NOMO-1 treated with DMSO at 0.1 percent for 48 hours (cell line): ENCODE data around the gene IL15.

Source experiments
- DNase-seq: peaks from one replicate; lab custom pipeline; 2025; ENCODE audit not compliant: unreplicated experiment; lab: John Stamatoyannopoulos, UW

IL15 gene

DNA sequence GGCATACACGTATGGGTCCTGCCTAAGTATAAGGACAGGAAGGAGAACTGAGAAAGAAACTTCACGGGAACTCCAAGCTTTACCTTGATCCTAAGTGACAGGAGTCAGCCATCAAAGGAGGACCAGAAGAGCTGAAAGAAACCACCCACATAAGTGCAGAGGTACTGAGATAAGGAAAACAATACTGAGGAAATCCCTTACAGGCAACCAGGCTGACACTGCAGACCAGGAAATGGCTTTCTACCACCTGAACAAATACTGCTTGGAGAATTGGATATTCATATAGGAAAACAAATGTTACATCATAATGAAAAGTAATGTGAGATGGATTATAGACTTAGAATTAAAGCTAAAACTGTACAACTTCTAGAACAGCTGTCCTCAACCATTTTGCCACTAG is 127.0 kb downstream of the IL15 start:
- no peak for DNase-seq

DNA sequence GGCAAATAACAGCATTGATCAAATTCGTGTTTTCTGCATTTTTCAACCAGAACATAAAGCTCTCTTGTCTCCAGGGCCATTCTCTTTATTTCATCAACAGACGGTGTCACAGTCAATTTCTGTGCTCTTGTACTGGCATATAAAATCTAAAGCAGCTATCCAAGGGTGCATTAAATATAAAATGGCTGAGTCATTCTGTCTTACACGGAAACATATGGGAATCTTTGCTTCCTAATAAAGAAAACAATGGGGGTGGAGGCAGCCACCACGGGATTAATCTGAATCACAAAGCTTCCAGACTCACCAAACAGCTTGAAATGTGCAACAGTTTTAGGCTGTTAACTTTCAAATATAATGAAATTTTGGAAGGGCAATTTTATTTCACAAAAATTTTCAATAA is 132.6 kb downstream of the IL15 start:
- no peak for DNase-seq

DNA sequence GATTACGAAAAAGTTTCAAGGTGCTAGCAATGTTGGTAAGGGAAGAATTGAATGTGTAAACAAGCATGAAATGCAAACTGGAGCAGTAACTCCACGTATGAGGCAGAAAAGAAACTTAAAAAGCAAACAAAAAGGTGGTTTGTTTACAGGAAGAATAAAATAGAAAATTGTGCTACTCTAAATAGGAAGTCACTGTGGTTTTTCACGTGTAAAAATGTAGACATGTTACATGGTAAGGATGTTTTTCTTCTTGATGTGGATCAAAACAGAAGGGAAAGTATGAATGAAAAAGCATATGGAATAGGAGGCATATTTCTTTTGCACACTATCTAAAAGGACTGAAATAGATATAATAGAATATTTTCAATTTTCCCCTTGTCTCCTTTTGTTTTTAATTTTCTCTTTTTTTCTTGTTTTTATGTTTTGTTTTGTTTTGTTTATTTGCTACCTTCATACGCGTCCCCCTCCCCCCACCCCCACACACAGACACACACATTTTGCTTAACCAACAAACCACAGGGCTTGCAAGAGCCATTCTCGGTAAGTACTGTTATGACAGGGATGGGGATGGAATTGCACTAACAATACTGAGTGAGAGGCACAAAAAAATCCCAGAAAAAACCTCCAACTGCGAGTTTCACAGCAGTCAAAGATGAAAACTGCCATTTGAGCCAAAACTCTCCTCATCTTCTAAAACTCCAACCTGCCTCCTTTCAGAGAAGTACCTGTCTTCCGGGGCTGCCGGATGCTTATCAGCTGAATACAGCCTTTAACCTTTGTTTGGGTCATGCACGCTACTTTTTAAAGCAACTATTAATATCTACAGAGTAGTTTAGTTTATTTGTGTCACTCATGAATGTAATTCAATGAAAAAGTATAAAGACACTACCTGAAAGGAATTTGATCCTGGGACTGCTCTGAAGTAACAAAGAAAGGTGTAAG is 135.8 kb downstream of the IL15 start:
- DNase-seq, result no peak

DNA sequence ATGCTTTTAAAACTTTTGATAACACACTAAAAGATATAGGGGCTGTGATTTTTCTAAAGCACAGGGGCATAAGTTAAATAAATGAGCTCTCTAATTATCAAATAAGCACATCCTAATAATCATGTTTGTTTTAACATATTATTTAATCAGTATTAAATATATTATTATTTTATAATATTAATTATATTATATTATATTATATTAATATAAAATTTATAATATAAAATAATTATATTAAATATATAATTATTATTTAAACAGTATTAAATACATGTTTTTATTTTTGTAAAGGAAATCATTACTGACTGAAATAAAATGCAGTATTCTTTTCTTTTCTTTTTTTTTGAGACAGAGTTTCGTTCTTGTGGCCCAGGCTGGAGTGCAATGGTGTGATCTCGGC is 136.5 kb downstream of the IL15 start:
- DNase-seq, result no peak

DNA sequence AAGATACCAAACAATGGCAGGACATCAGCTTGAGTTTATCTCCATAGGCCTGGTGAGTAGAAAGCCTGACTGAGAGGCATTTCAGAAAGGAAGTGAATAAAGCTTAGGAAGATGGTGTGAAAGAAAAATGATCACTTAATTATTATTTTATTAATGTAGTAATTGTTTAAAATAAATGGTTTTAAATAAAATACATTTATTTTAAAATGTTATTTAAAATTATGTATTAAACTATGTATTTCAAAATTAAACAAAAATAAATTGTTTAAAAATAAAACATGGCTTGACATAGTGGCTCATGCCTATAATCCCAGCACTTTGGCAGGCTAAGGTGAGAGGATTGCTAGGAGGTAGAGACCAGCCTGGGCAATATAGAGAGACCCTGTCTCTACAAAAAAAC is 145.8 kb downstream of the IL15 start:
- DNase-seq, result no peak
